KMS-11 (cell line): ENCODE results near the gene NTHL1.

Source experiments
- H2AFZ ChIP-seq: fragments of 200-600 bp; sonication (generic); 2 replicates; pipeline ENCODE4 v1.6.1; 2016; ENCODE audit warnings: antibody characterized with exemption, mixed run types, low read depth
- H3K27ac ChIP-seq: fragments of 200-600 bp; sonication (generic); 2 replicates; pipeline ENCODE4 v1.6.1; 2016; ENCODE audit warnings: mild to moderate bottlenecking, mixed run types
- H3K27me3 ChIP-seq: fragments of 200-600 bp; sonication (generic); 2 replicates; pipeline ENCODE4 v1.6.1; 2017; ENCODE audit warnings: mild to moderate bottlenecking, low read depth, mixed run types, moderate library complexity; ENCODE audit not compliant: insufficient read depth
- H3K36me3 ChIP-seq: fragments of 200-600 bp; sonication (generic); 2 replicates; pipeline ENCODE4 v1.6.1; 2017; ENCODE audit warnings: mild to moderate bottlenecking, mixed run types; ENCODE audit not compliant: insufficient read depth
- H3K4me1 ChIP-seq: fragments of 200-600 bp; sonication (generic); 2 replicates; pipeline ENCODE4 v1.6.1; 2016; ENCODE audit warnings: mild to moderate bottlenecking, low read depth, mixed run types; ENCODE audit not compliant: poor library complexity, severe bottlenecking
- H3K4me2 ChIP-seq: fragments of 200-600 bp; sonication (generic); 2 replicates; pipeline ENCODE4 v1.7.0; 2016; ENCODE audit warnings: mild to moderate bottlenecking, mixed run types
- H3K4me3 ChIP-seq: fragments of 200-600 bp; sonication (generic); IDR thresholded peaks from 2 replicates; pipeline ENCODE4 v1.6.1; 2017; ENCODE audit warnings: low read depth, low read length, mixed read lengths; ENCODE audit not compliant: insufficient read depth
- H3K79me2 ChIP-seq: fragments of 200-600 bp; sonication (generic); 2 replicates; pipeline ENCODE4 v1.6.1; 2016; ENCODE audit warnings: low read depth, mixed run types; ENCODE audit not compliant: insufficient read depth
- H3K9ac ChIP-seq: fragments of 200-600 bp; sonication (generic); 2 replicates; pipeline ENCODE4 v1.6.1; 2016; ENCODE audit warnings: mild to moderate bottlenecking, mixed run types
- H4K20me1 ChIP-seq: fragments of 200-600 bp; sonication (generic); 2 replicates; pipeline ENCODE4 v1.6.1; 2016; ENCODE audit warnings: mild to moderate bottlenecking, mixed run types; ENCODE audit not compliant: insufficient read depth
- CTCF ChIP-seq: fragments of 200-600 bp; sonication (generic); conservative IDR thresholded peaks from 2 replicates; pipeline ENCODE4 v1.6.1; 2017; ENCODE audit warnings: low read depth, mild to moderate bottlenecking, antibody characterized with exemption, low read length, moderate library complexity, mixed read lengths

NTHL1 gene

GRCh38 chr16:2044541-2044940, 3.1 kb downstream of the NTHL1 start:
- no peaks in the 10 kb centered on the region for H4K20me1 ChIP-seq
- no peaks in the 10 kb centered on the region for H3K27me3 ChIP-seq
- no peak overlapping the region for H3K9ac ChIP-seq
- TF ChIP-seq CTCF, result no peak
- H3K4me3 ChIP-seq, result no peak overlapping the region
- peaks cover 35% of the 10 kb centered on the region for H3K4me1 ChIP-seq
- peaks cover 14% of the 10 kb centered on the region; the same call in 1 of the 2 replicates for H3K79me2 ChIP-seq
- H3K36me3 ChIP-seq, result no peaks in the 10 kb centered on the region
- no peak overlapping the region for H3K27ac ChIP-seq
- H3K4me2 ChIP-seq, result no peak overlapping the region
- H2AFZ ChIP-seq, result no peak overlapping the region

GRCh38 chr16:2043667-2044451, 3.8 kb downstream of the NTHL1 start:
- Histone ChIP-seq H3K4me2 (no peak overlapping the region; the same call in 1 of the 2 replicates), H3K36me3 (no peaks in the 10 kb centered on the region), H3K27ac (no peak overlapping the region), H3K9ac (no peak overlapping the region), H4K20me1 (no peaks in the 10 kb centered on the region), H3K4me3 (no peak overlapping the region), H3K27me3 (no peaks in the 10 kb centered on the region), H3K79me2 (peaks cover 7% of the 10 kb centered on the region; the same call in 1 of the 2 replicates), H3K4me1 (peaks cover 29% of the 10 kb centered on the region), H2AFZ (no peak overlapping the region)
- no peak for TF ChIP-seq CTCF

GRCh38 chr16:2042986-2043666, 4.5 kb downstream of the NTHL1 start:
- Histone ChIP-seq H3K27me3 (no peaks in the 10 kb centered on the region), H3K79me2 (no peaks in the 10 kb centered on the region), H3K9ac (no peak overlapping the region), H3K36me3 (no peaks in the 10 kb centered on the region), H4K20me1 (no peaks in the 10 kb centered on the region), H2AFZ (no peak overlapping the region), H3K4me2 (no peak overlapping the region), H3K4me1 (peaks cover 27% of the 10 kb centered on the region), H3K4me3 (no peak overlapping the region), H3K27ac (no peak overlapping the region)
- no peak for TF ChIP-seq CTCF

GRCh38 chr16:2042171-2042985, 5.3 kb downstream of the NTHL1 start:
- Histone ChIP-seq H3K4me3 (no peak overlapping the region), H4K20me1 (no peaks in the 10 kb centered on the region), H3K4me1 (peaks cover 27% of the 10 kb centered on the region), H3K9ac (no peak overlapping the region), H3K27ac (no peak overlapping the region), H3K4me2 (no peak overlapping the region), H2AFZ (no peak overlapping the region), H3K36me3 (no peaks in the 10 kb centered on the region), H3K79me2 (no peaks in the 10 kb centered on the region), H3K27me3 (no peaks in the 10 kb centered on the region)
- no peak for TF ChIP-seq CTCF
